Dermis microvascular lymphatic vessel endothelial cell (primary cell): Measurements from ENCODE around the gene PDE4D. TPM values are rescaled to one million over a fixed set of nuclear protein-coding genes. Genes with fewer than 3 reads are reported as not detected.
A peak's percentile ranks its signal among the peaks of the same experiment; 100 is the strongest.
"Not testable (repeated sequence)": the region's sequence is repeated elsewhere in the genome, so short reads cannot be mapped to it uniquely, and the experiment has no call there.

Experiments used
- DNase-seq, 2 donors: peaks; one replicate each; pipeline versions ENCODE4 v3.0.0 to v3.0.0-alpha.2; 2010; ENCODE audit warnings: low read depth in 2 of 2
- total RNA-seq: library from RNA; depleted of rRNA; stranded (reverse); fragments of >200 nt; gene quantifications from 2 replicates; pipeline ENCODE4 v1.2.1, GENCODE V29; 2014

PDE4D gene
- total RNA-seq, 1 donor from 2014 or later: 22.1 TPM

DNA sequence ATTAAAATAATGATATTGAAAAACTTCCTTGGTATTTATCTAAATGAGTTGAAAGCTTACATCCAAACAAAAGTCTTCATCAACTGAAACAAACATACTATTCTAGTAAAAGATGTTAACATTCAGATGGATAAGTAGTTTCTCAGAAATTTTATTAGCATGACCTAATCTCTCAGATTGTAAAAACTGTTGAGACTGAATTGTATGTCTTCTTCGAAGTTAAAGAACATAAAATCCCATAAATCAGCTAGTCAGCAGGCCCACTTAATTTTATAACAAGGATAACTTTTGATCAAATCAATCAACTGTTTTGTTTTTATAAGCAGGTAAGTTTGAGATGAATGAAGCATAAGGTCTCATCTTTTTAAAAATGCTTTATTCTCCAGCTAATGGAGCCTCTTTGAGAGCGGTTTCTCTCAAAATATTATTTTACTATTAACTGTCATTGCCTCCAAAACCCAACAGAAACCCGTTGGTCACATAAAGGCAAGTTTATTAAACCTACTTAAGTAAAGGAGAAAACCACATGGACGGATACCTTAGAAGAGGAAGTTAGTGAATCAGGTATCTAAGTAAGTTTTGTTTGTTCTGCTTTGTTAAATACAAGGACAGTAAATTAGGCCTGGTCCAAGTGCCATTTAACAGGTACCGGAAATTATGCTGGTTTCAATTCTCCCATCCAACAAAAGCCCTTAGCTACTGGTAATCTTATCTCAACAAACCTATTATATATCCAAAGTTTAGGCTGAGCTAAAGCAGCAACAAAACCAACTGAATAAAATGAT, 457.0 kb downstream of the PDE4D start:
- no peak for DNase-seq

DNA sequence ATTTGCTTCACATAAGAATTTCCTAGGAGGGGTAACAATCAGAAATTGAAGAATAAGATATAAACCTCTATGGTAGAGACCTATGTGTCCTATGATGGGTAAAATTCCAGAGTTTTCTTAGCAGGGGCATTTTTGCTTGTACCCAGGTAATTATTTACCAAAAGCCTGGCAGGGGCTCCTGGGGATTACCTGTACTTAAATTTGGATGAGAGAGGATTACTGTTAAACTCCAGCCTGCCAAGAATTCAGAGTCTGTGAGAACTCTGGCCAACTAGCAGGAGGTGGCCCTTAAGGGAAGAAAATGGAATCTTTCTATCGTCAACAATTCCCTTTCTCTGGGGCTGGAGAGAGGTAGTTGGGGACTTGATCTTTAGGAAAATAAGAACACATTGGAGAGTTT, 460.4 kb downstream of the PDE4D start:
- no peak for DNase-seq

DNA sequence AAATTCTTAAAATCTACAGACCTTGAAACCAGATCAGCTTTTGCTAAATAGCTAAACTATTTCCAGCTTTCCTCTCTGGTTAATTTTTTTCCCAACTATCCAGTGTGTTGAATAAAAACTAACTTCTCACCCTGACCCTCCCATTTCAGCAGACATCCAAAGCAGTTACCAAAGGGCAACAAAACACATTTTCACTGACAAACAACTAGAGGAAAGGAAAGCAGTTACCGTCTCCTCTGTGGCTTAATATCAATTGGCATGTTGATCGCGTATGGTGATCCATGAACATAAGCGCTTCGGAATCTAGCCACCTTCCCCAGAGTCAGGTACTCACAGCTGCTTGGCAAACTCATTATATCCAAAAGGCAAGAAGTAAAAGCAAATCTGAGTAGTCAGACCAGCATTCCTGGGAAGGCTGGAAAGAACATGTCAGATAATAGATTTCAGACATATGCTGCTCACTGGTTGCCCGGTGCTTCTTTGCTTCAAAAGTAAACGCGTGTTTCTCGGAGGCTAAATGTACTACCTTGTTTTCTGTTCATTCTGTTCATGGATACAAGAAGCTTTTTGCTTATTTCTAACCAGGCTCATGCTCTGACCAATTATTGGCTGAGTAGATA, 463.4 kb downstream of the PDE4D start:
- DNase-seq: no peak

GRCh38 chr5:59428391-59428790, 465.1 kb downstream of the PDE4D start:
- DNase-seq: no peak

DNA sequence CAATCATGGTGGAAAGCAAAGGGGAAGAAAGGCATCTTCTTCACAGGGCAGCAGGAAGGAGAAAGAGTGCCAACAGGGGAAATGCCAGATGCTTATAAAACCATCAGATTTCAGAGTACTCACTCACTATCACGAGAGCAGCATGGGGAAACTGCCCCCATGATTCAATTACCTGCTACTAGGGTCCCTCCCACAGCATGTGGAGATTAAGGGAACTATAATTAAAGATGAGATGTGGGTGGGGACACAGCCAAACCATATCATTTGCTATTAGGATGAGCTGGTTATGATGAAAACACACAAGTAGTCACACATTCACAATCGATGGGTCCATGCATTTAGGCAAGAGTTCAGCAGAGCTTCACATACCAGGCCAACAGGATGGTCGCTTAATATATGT, 469.0 kb downstream of the PDE4D start:
- DNase-seq: no peak

DNA sequence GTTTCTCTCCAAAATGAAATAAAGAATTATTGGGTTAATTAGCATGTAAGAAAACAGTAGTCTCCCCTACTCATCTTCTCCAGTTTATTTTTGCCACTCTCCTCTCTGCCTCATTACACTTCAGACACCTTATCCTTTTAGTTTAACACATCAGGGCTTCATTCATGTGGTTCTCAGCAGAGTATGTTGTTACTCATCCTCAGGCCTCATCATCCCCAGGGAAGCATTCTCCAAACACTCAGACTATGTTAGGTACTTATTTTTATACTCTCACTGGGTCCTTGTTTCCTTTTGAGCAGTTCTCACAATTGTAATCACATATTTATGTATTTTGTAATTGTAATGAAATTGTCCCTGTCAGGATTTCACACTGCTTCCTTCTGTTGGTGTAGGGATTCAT, 470.5 kb downstream of the PDE4D start:
- no peak for DNase-seq

GRCh38 chr5:59421986-59422941, 471.3 kb downstream of the PDE4D start:
- no peak for DNase-seq

- no peak for DNase-seq
These were observed 472.9 kb downstream of the PDE4D start for GRCh38 chr5:59420596-59420995.

GRCh38 chr5:59418808-59419207, 474.7 kb downstream of the PDE4D start:
- no peak for DNase-seq

DNA sequence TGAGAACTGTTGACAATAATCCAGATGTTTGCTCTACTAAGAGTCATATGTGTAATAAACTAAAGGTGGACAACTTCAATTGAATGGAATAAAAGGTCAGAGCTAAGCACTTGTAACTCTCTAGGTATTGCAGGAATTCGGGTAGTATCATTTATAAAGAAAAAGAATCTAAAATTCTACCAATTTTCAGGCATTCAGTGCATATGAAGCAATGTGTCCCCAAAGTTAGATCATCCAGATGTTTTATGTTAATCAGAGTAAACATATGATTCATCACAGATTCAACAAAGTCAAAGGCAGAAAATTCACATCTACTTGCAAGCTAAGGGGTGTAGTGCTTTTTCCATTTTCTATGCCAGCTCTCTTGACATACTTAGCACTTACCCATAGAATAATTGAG, 477.1 kb downstream of the PDE4D start:
- DNase-seq: no peak

DNA sequence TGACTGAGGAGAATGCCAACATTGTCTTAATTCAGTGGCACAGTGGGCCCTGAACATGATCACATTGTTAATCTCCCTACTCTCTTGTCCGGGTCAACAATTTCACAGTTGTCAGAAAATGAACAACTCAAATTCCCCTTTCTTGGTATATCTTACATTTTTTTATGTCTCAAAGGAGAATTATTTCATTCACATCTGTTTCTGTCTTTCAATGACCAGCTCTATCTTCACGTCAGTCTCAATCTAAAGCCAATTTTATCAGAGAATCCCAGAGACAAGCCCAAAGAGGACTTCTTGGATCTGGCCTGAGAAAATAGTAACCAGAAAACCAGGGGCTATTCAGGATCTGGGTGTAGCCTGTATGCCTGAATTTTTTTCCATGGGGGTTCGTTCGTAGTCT, 477.5 kb downstream of the PDE4D start:
- no peak for DNase-seq

GRCh38 chr5:59412428-59412827, 481.1 kb downstream of the PDE4D start:
- no peak for DNase-seq

DNA sequence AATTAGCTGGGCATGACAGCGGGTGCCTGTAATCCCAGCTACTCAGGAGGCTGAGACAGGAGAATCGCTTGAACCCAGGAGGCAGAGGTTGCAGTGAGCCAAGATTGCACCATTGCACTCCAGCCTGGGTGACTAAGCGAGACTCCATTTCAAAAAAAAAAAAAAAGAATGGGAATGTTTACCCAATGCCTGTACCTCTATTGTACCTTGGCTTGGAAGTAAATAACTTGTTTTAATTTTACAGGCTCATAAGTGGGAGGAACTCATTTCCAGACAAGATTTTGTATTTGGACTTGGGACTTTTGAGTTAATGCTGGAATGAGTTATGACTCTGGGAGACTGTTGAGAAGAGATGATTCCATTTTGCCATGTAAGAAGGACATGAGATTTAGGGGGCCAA, 484.5 kb downstream of the PDE4D start:
- DNase-seq: not testable (repeated sequence)

GRCh38 chr5:59407967-59408366, 485.6 kb downstream of the PDE4D start:
- DNase-seq: no peak

- peak in 1 of 2 donors; percentile 32 for DNase-seq
These were observed 491.9 kb downstream of the PDE4D start for GRCh38 chr5:59401637-59402036.

GRCh38 chr5:59394956-59395355, 498.6 kb downstream of the PDE4D start:
- not testable (repeated sequence) for DNase-seq

DNA sequence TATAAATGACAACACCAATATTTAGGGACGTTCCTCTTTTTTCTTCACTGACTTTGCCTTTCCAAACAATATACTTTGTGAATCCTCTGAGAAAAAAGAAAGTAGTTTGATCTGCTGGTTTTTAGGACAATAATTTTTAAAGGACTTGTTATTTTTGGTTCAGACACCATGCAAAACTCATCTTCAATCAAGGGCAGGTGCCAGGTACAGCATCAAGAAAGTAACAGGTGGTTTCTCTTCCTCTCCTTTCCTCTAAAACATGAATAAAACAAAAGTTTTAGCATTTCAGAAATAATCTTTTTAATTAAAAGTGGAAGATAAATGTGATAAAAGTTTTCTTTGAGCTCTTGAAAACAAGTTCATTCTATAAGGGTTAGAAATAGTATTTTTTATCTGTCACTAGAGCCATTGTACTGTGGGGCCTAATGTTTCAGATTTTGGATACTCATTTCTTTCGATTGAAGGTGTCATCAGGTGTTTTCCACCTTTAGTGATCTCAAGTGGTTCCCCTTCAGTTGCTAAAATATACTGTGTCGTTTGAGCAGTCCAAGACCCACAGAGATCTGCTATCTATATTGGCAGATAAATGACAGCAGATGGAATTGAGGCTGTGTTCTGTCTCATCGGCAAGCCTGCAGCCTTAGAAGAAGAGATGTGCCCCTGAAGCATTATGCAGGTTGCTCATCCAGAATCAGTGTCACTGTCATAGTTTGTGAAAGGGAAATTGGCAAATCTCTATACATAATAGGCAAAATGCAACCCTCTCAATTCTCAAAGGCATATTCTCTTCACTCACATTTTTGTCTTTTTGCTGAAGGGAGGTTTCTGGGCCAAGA, 499.7 kb downstream of the PDE4D start:
- no peak for DNase-seq

- no peak for DNase-seq
These were observed 501.9 kb downstream of the PDE4D start for GRCh38 chr5:59391576-59391975.

- no peak for DNase-seq
These were observed 502.5 kb downstream of the PDE4D start for GRCh38 chr5:59390989-59391388.

- DNase-seq: peak; percentile 5 to 35
These were observed 503.4 kb downstream of the PDE4D start for GRCh38 chr5:59390074-59390659.

DNA sequence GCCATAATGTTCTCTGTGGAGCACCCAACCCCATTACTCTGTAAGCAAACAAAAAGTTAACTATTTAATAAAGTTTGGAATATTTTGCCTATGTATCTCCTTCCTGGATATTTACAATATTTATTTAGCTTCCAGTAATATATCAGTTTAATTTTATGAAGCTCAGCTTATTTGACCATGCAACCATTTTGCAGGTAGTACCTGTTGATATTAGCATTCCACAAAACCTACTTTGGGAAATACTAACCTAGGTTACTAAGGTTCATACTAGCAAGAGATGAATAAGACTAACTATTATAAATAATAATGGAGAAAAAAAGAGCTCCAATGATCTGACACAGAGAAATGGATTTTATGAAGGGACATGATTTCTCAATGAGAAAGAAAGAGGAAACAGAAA, 506.4 kb downstream of the PDE4D start:
- no peak for DNase-seq
